ENCODE data around the gene HAUS8. TPM values are rescaled to one million over a fixed set of nuclear protein-coding genes. Genes with fewer than 3 reads are reported as not detected.

The HAUS8 gene
- total RNA-seq, 8 experiments from 2014 or later = 3.4 to 14.8 (median 6.4) TPM

Other genes starting within 250 kb of the HAUS8 start
- gene SIN3B, start 246.1 kb downstream of the HAUS8 start, total RNA-seq = 10 to 100 TPM; 23.3 to 59.3 (median 30.5) TPM
- under 1 TPM in 7 of 8 experiments, not detected in 1; 0.05 to 0.36 (median 0.14) TPM for gene F2RL3, start 186.5 kb downstream of the HAUS8 start, total RNA-seq
- 1 to 10 TPM in 7 of 8 experiments, under 1 TPM in 1; 0.36 to 6.5 (median 3.6) TPM for gene CPAMD8, start 48.6 kb downstream of the HAUS8 start, total RNA-seq
- 10 to 100 TPM; 16.4 to 43.5 (median 27.3) TPM for gene MYO9B, start 325 bp upstream of the HAUS8 start, total RNA-seq
- 10 to 100 TPM; 14.7 to 31.0 (median 22.9) TPM for gene USE1, start 139.9 kb upstream of the HAUS8 start, total RNA-seq
- 10 to 100 TPM in 3 of 8 experiments, 1 to 10 TPM in 5; 5.4 to 19.2 (median 9.5) TPM for gene OCEL1, start 150.8 kb upstream of the HAUS8 start, total RNA-seq
- gene NR2F6, start 170.5 kb upstream of the HAUS8 start, total RNA-seq = 10 to 100 TPM; 16.7 to 27.0 (median 19.5) TPM
- gene USHBP1, start 189.3 kb upstream of the HAUS8 start, total RNA-seq = under 1 TPM in 7 of 8 experiments, not detected in 1; 0.07 to 0.59 (median 0.27) TPM
- gene BABAM1, start 192.0 kb upstream of the HAUS8 start, total RNA-seq = 10 to 100 TPM; 50.6 to 91.4 (median 64.5) TPM
- gene ANKLE1, start 206.4 kb upstream of the HAUS8 start, total RNA-seq = 1 to 10 TPM in 6 of 8 experiments, under 1 TPM in 2; 0.46 to 2.9 (median 1.4) TPM
- 10 to 100 TPM in 3 of 8 experiments, 1 to 10 TPM in 5; 6.2 to 16.2 (median 8.2) TPM for gene ABHD8, start 228.0 kb upstream of the HAUS8 start, total RNA-seq
- 10 to 100 TPM; 31.8 to 72.9 (median 50.1) TPM for gene MRPL34, start 230.4 kb upstream of the HAUS8 start, total RNA-seq
- gene DDA1, start 234.1 kb upstream of the HAUS8 start, total RNA-seq = 10 to 100 TPM; 39.4 to 85.9 (median 67.4) TPM